ENCODE measurements around the gene PPIL4. TPM values are rescaled to one million over a fixed set of nuclear protein-coding genes. Genes with fewer than 3 reads are reported as not detected.
"Not testable (repeated sequence)": the region's sequence is repeated elsewhere in the genome, so short reads cannot be mapped to it uniquely, and the experiment has no call there.

PPIL4 gene
- polyA plus RNA-seq, 4 donors: 50.0 to 72.2 (median 60.7) TPM

- DNase-seq (ENCODE audit: low read depth in 4 of 4, low spot score in 3 of 4): not testable (repeated sequence)
Measured at GRCh38 chr6:149462712-149463111, 83.1 kb downstream of the PPIL4 start.

DNA sequence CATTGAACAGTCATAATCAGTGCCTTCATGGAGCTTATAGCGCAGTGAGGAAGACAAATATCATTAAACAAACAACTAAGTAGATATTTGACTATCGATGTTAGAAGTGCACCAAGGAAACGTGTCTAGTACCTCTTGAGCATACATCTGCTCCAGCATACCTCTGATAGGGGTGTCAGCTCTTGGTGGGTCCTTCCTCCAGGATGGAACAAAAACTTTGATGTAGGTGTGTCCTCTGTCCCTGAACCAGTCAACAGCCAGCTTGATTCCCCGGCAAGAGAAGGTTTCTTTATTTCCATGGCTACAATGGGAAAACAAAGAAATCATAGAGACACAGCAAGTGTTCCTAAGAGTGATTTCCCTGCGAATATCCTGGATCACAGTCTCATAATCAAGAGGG, 84.2 kb downstream of the PPIL4 start:
- DNase-seq (ENCODE audit: low read depth in 4 of 4, low spot score in 3 of 4): no peak

DNA sequence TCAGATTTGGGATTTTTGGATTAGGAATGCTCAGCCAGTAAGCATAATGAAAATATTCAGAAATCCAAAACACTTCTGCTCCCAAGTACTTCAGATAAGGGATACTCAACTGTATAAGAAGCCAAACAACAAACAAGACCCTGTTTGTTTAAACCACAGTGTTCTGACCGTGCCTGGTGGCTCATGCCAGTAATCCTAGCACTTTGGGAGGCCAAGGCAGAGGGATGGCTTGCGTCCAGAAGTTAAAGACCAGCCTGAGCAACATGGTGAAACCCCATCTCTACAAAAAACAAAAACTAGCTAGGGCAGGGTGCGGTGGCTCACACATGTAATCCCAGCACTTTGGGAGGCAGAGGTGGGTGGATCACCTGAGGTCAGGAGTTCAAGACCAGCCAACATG, 85.6 kb downstream of the PPIL4 start:
- DNase-seq (ENCODE audit: low read depth in 4 of 4, low spot score in 3 of 4): not testable (repeated sequence)

DNA sequence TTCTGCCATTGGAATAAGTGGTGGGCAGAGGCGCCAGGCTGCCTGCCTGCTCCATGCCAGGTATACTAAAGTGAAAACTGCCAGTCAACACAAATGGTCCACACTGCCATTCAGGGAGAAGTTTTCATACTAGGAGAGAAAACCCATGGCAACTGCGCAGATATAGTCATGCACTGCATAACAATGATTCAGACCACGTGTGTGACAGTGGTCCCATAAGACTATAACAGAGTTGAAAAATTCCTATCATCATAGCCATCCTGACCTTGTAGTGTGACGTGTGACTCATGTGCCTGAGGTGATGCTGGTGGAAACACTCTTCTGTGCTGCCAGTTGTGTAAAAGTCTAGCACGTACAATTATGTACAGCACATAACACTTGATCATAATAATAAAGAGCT, 86.1 kb downstream of the PPIL4 start:
- no peak for DNase-seq (ENCODE audit: low read depth in 4 of 4, low spot score in 3 of 4)

DNA sequence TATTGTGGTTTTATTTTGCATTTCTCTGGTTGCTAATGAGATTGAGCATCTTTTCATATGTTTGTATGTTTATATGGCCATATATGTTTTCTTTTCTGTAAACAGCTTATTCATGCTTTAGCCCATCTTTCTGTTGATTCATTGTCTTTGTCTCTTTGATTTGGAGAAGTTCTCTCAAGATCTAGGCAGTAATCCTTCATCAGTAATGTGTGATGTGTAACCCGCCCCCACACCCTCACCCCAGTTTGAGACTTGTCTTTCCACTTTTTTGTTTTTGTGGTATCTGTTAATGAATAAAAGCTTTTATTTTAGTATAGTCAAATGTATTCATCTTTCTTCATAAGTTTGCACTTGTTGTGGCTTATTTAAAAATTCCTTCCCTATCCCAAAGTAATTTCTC, 87.0 kb downstream of the PPIL4 start:
- DNase-seq (ENCODE audit: low read depth in 4 of 4, low spot score in 3 of 4): no peak

DNA sequence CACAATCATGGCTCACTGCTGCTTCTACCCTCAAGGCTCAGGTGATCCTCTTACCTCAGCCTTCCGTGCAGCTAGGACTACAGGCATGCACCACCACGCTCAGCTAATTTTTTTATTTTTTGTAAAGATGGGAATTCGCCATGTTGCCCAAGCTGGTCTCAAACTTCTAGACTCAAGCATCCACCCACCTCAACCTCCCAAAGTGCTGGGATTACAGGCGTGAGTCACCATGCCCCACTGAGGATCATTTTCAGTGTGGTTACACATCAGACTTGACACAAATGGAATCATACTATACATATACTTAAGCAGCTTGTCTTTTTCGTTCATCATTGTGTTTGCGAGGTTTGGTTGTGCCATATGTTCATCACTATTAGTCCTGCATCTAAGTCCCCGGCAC, 87.6 kb downstream of the PPIL4 start:
- no peak for DNase-seq (ENCODE audit: low read depth in 4 of 4, low spot score in 3 of 4)

DNA sequence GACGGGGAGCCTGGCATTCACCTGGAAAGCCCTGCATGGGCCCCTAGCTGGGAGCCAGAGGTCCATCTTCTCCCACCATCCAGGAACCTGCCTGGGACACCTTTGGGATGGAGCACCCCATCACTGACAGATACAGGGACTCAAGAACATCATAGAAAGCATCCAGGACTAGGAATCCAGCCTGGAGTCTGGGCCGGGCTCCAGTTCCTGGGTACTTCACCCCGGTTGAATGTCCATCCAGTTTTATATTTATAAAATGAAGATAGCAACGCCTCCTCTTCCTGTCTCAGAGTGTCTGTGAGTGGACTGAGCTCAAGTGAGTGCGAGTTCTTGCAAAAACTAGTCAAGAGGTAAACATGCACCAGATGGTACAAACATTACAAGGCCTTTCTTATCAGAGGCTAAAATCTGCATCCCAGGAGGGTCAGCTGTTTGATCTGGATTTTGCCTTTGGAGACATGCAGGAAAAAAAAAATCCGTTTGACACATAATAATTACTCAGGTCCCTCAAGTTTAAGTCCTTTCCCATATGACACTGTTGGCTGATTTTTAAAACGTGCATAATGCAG, 88.4 kb downstream of the PPIL4 start:
- no peak for DNase-seq (ENCODE audit: low read depth in 4 of 4, low spot score in 3 of 4)

- DNase-seq (ENCODE audit: low read depth in 4 of 4, low spot score in 3 of 4): no peak
Measured at GRCh38 chr6:149456311-149457021, 89.4 kb downstream of the PPIL4 start.

GRCh38 chr6:149455031-149455732, 90.7 kb downstream of the PPIL4 start:
- no peak for DNase-seq (ENCODE audit: low read depth in 4 of 4, low spot score in 3 of 4)

Other genes starting within 250 kb of the PPIL4 start
- 100 to 1,000 TPM in 2 of 4 donors, 10 to 100 TPM in 2; 80.4 to 111 (median 99.3) TPM for gene TAB2, start 228.3 kb downstream of the PPIL4 start, polyA plus RNA-seq (ENCODE audit: insufficient read length in 4 of 4)
- gene SUMO4, start 145.8 kb downstream of the PPIL4 start, polyA plus RNA-seq (ENCODE audit: insufficient read length in 4 of 4): 1 to 10 TPM in 1 of 4 donors, under 1 TPM in 3; 0.75 to 1.6 (median 0.85) TPM
- gene ZC3H12D, start 61.0 kb downstream of the PPIL4 start, polyA plus RNA-seq (ENCODE audit: insufficient read length in 4 of 4): under 1 TPM; 0.20 to 0.55 (median 0.25) TPM
- 10 to 100 TPM; 80.7 to 97.7 (median 89.9) TPM for gene GINM1, start 20.3 kb upstream of the PPIL4 start, polyA plus RNA-seq (ENCODE audit: insufficient read length in 4 of 4)
- 10 to 100 TPM; 23.3 to 33.9 (median 29.7) TPM for gene KATNA1, start 102.7 kb upstream of the PPIL4 start, polyA plus RNA-seq (ENCODE audit: insufficient read length in 4 of 4)
- gene LATS1, start 172.1 kb upstream of the PPIL4 start, polyA plus RNA-seq (ENCODE audit: insufficient read length in 4 of 4): 10 to 100 TPM; 30.5 to 41.3 (median 33.9) TPM
- gene NUP43, start 200.5 kb upstream of the PPIL4 start, polyA plus RNA-seq (ENCODE audit: insufficient read length in 4 of 4): 10 to 100 TPM; 28.7 to 45.6 (median 44.3) TPM
- gene PCMT1, start 203.7 kb upstream of the PPIL4 start, polyA plus RNA-seq (ENCODE audit: insufficient read length in 4 of 4): 100 to 1,000 TPM in 1 of 4 donors, 10 to 100 TPM in 3; 71.9 to 102 (median 89.6) TPM